DMS153 (cell line): ENCODE data around the gene YBEY.
"Not testable (repeated sequence)": the region's sequence is repeated elsewhere in the genome, so short reads cannot be mapped to it uniquely, and the experiment has no call there.

Experiments used
- DNase-seq: peaks from one replicate; lab custom pipeline; 2025; lab: John Stamatoyannopoulos, UW

The YBEY gene

GRCh38 chr21:46285761-46286647 lies at the start of gene YBEY:
YBEY (plus strand) TSS chr21:46286342; CDS start chr21:46286914, 572 bp downstream.
- peak; percentile 68 for DNase-seq

DNA sequence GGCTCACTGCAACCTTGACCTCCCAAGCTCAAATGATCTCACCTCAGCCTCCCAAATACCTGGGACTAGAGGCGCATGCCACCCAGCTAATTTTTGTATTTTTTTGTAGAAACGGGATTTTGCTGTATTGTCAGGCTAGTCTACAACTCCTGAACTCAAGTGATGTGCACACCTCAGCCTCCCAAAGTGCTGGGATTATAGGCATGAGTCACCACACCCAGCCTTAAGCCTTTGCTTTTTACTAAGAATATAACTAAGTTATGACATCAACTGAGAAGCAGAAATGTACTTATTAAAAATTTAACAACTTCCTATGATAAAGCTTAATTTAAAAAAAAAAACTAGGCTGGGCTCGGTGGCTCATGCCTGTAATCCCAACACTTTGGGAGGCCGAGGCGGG lies 48.7 kb upstream of the YBEY start:
- no peak for DNase-seq

DNA sequence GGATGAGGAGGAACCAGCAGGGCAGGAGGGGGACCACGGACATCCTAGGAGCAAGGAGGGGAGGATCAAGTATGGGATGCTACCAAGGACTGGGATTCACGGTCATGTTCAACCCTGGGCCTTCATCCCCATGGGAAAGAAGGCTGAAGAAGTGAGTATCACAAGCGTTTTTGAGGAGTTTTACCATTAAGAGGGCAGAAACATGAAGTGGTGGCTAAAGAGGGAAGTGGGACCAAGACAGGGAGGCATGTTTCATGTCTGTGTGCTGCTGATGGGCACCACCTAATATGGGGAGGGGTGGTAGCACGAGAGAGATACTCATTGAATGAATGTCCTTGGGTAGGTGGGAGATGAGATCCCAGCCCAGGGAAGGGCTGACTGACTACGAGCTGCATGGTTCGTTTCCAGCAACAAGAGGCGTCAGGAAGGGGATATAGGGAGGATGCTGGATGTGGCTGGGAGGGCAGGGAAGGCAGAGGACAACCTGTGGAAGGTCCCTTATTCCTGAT lies 46.3 kb upstream of the YBEY start:
- no peak for DNase-seq

GRCh38 chr21:46241577-46241976 lies 44.6 kb upstream of the YBEY start:
- DNase-seq: not testable (repeated sequence)

DNA sequence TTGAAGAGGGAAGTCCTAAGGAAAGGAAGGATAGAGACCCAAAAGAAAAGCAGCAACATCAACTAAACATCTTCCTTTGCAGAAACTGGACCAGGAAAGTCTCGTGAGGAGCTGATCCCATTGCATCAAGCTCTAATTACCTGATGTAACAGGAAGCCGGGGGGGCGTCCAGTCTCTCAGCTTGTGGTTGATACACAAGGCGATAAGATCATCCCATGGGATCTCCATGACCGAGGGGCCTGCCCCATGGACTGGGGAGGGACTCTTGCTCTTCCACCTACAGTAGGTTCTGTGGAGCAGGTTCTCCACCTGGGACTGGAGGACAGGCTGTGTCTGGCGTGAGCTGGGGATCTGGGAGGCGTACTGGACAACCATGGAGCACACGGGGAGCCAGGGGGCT lies 42.8 kb upstream of the YBEY start:
- no peak for DNase-seq

DNA sequence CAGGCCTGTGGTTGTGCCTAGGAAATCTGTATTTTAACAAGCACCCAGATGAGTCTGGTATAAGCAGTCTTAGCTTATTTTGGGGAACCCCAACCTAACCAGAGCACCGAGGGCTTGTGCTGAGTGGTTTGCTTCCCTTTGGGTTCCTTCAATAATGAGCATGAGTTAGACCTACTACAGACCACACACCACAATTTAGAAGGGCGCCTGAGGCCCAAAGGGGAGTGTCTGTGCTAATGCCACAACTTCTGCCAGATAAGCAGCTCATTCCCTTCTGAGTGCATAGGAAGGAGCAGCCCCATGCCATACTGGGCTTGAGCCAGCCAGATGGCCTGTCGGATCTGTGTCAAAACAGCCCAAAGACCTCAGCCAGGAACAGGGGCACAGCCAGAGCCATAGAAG lies 42.2 kb upstream of the YBEY start:
- DNase-seq: no peak

- no peak for DNase-seq
Measured at GRCh38 chr21:46244602-46245001, 41.5 kb upstream of the YBEY start.

- no peak for DNase-seq
Measured at GRCh38 chr21:46245213-46245915, 40.8 kb upstream of the YBEY start.

GRCh38 chr21:46246345-46246744 lies 39.8 kb upstream of the YBEY start:
- DNase-seq: no peak

DNA sequence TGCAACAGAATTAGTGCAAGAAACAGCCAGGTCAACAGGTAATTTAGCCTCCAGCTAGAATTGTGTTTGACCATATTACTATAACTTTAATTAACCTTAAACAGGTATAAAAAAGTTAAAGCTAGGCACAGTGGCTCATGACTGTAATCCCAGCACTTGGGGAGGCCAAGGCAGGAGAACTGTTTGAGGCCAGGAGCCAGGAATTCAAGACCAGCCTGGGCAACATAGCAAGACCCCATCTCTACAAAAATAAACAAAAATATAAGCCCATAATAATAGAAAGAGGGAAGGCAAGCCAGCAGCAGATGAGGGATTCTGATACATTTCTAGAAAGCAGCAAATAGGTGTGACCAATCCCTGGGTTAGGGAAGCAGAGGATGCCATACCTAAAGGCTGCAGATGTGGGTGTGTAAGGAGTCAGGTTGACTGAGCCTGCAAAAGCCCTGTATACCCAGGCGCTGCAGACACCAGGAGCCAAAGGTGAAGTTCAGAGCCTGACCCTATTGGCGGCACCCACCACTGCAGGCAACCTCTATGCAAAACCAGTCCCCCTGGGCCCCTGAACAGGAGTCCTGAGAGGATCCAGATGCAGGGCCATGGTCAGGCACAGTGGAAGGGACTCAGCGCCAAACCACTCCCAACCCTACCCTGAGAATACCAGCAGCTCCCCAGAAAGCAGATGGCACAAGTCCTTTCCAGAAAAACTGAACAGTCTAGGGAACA lies 38.3 kb upstream of the YBEY start:
- no peak for DNase-seq

DNA sequence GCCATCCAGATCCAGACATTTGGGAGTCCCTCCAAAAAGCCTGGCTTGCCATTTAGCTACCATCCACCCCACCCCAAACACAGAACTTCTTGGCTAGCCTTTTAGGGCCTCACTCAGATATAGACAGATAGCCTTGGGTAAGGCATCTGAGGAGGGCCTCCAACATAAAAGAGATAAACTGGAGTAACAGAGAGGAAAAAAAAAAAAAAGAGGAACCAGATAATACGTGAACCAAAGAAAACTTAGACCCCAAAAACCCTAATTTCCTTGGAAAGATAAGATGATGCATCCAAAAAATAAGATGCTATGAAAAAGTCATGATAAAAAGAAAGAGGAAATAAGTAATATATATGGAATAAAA lies 37.7 kb upstream of the YBEY start:
- no peak for DNase-seq

- DNase-seq: no peak
Measured at GRCh38 chr21:46248827-46249226, 37.3 kb upstream of the YBEY start.

GRCh38 chr21:46250146-46250725 lies 35.9 kb upstream of the YBEY start:
- DNase-seq: no peak

DNA sequence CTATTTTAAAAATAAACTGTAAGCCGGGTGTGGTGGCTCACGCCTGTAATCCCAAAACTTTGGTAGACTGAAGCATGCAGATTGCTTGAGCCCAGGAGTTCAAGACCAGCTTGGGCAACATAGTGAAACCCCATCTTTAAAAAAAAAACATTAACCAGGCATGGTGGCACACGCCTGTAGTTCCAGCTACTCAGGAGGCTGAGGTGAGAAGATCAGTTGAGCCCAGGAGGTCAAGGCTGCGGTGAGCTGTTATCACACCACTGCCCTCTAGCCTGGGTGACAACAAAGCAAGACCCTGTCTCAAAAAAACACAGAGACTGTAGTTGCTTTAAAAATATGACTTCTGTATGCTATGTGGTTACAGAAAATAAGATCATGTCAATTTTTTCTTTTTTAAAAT lies 33.3 kb upstream of the YBEY start:
- no peak for DNase-seq

- no peak for DNase-seq
Measured at GRCh38 chr21:46253610-46254124, 32.5 kb upstream of the YBEY start.

DNA sequence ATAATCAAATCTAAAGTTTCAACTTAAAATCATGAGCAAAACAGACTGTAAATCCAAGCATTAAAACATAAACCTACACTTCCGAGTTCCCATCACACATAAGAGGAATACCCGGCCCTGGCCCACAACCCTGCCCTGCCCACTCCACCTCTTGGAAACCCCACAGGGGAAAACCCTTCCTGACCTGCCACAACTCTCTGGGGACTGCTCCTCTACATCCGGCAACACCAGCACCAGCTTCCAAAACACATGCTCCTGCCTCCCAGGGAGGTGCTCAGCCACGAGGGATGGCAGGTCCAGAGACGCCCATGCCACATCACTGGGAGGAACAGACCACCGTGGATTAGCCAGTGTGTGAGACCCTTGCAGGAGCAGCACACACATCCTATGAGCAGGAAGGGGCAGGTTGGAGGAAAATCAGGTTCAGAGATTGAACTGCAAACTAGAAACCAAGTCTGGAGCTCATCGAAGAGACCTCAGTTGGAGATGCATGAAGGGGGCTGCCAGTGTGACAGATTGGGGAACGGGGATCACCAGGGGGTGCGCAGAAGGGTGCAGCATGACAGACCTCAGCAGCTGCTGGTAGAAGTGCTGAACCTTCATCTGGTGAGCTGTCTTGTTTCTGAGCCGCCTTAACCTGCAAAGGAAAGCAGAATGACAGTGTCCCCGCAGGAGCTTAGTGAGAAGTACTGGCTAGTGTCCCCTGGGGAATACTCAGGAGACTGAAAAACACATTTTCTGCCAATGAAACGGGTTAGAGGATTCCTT lies 31.8 kb upstream of the YBEY start:
- DNase-seq: no peak

- DNase-seq: no peak
Measured at GRCh38 chr21:46255166-46255565, 31.0 kb upstream of the YBEY start.

DNA sequence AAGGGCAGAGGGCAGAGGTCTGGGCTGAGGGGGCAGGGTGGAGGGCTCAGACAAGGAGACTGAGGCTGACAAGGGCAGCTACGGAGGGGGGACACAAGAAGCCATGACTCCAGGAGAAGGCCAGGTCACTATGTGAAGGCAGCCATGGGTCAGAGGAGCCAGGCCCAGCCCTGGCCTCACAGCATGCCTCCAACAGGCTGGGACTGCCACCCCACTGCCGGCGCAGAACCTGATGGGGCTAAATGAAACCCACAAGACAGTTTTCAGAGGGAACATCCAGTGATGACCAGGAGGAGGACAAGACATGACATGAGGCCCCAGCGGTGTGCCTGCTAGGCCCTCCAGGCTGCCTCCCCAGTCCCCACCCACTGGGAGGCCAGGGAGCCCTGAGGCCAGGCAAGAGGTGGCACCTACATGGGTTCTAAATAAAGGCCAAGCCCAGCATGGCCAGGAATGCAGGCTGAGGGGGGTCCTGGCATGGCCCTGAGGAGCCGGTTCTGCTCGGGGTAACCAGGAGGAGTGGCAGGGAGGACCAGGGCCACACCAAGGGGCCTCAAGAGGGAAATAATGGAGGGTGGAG lies 30.3 kb upstream of the YBEY start:
- no peak for DNase-seq

DNA sequence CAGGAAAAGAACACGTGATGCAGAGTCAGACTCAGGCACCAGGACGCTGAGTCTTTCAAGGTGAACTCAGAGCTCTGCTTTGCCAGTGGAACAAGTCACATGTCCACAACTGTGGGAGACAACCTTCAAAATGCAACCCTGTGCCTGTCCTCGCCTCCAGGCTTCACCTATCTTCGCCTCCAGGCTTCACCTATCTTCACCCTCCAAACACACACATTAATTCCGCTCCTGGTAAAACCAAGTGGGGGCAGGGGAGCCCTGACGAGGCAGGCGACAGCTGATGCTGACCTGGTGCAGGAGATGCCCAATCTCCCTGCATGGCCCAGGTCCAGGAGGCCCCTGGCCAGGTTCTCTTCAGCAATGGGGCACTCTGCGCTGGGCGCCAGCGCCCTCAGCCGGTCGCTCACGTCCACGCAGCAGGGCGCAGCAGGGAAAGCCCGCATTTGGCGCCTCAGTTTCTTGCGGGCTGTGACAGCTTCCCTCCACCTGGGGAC lies 29.6 kb upstream of the YBEY start:
- DNase-seq: no peak

GRCh38 chr21:46264046-46264689 lies 22.0 kb upstream of the YBEY start:
- no peak for DNase-seq
